Naive B cell (primary cell): Measurements from ENCODE around the gene BPIFA1. TPM values are rescaled to one million over a fixed set of nuclear protein-coding genes. Genes with fewer than 3 reads are reported as not detected.

Experiments used
- ATAC-seq, 2 donors: fragments of 150-1000 bp; cut with Tn5 transposase; 2 replicates each; pipeline ENCODE4 v1.10.0; 2021; ENCODE audit warnings: low read depth in 2 of 2, mild to moderate bottlenecking in 2 of 2, moderate library complexity in 2 of 2
- DNase-seq: peaks from one replicate; pipeline ENCODE4 v3.0.0; 2022
- H3K27ac Mint-ChIP-seq, 6 donors: one replicate each; pipeline ENCODE4 v1.8.0; 2020 to 2022; ENCODE audit warnings: mild to moderate bottlenecking in 6 of 6, mixed read lengths in 6 of 6, moderate library complexity in 5 of 6, inconsistent platforms in 2 of 6
- H3K27me3 Mint-ChIP-seq, 3 donors: one replicate each; pipeline ENCODE4 v1.8.0; 2021 to 2022; ENCODE audit warnings: mixed read lengths in 3 of 3, mild to moderate bottlenecking in 1 of 3
- H3K36me3 Mint-ChIP-seq, 2 donors: one replicate each; pipeline ENCODE4 v1.8.0; 2020 to 2022; ENCODE audit warnings: mixed read lengths in 2 of 2, inconsistent platforms in 1 of 2, mild to moderate bottlenecking in 1 of 2
- H3K4me1 Mint-ChIP-seq, 3 donors: one replicate each; pipeline ENCODE4 v1.8.0; 2020 to 2022; ENCODE audit warnings: mixed read lengths in 3 of 3, inconsistent platforms in 1 of 3, mild to moderate bottlenecking in 1 of 3, moderate library complexity in 1 of 3
- H3K4me3 Mint-ChIP-seq, 8 donors: one replicate each; pipeline ENCODE4 v1.8.0; 2020 to 2022; ENCODE audit warnings: mild to moderate bottlenecking in 8 of 8, mixed read lengths in 8 of 8, moderate library complexity in 8 of 8, inconsistent platforms in 2 of 8
- H3K9me3 Mint-ChIP-seq, 7 donors: one replicate each; pipeline ENCODE4 v1.8.0; 2020 to 2022; ENCODE audit warnings: mixed read lengths in 7 of 7, mild to moderate bottlenecking in 5 of 7, inconsistent platforms in 2 of 7, moderate library complexity in 1 of 7
- polyA plus RNA-seq, 6 donors: library from polyadenylated mRNA; unstranded; fragments of 300-500 nt; fragmentation: Illumina TruSeq; gene quantifications; one replicate each; pipeline ENCODE4 v1.2.3, GENCODE V29; 2021; ENCODE audit warnings: low read depth in 6 of 6

BPIFA1 gene
- polyA plus RNA-seq, 6 donors from 2014 or later: not detected

DNA sequence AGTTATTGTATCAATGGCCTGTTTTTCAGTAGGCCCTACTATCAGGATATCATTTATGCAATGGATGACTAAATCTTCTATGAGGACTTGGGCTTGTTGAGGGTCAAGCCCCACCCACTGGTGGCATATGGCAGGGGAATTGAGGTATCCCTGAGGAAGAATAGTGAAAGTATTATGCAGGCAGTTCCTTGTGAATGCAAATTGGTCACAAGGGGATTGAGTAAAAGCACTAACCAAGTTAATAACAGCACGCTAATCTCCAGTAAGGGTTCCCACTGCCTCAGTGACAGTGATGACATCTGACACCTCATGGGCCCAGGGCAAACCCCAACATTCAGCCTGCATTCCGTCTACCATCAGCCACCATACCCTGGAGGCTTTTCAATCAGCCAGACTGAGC lies 14.9 kb downstream of the BPIFA1 start:
- DNase-seq (no peak), ATAC-seq (no peak)
- Mint-ChIP-seq H3K9me3 (peaks cover 0 to 5% (median 2%) of the 10 kb centered on the region in 7 donors), H3K4me1 (no peaks in the 10 kb centered on the region), H3K36me3 (no peaks in the 10 kb centered on the region), H3K27me3 (peaks cover 3 to 13% (median 9%) of the 10 kb centered on the region in 3 donors), H3K27ac (no peak overlapping the region), H3K4me3 (no peak overlapping the region)

DNA sequence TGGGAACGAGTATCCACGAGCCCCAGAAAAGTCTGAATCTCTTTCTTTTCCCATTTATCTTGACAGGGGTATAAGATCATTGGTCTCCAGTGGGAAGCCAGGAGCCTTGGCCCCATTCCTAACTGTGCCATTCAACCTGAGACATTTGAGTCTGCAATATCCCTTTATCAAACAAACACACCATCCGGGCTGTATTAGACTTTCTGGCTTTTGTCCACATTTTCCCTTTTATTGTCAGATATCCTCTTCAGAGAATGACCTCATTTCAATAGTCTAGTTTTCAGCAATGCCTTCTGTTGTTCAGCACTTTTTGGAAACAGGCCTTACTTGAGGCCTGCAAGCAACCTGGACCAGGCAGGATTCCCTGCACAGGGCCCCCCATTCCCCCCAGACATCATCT lies 15.7 kb downstream of the BPIFA1 start:
- peaks cover 0 to 5% (median 3%) of the 10 kb centered on the region in 7 donors for H3K9me3 Mint-ChIP-seq
- H3K4me3 Mint-ChIP-seq: no peak overlapping the region
- DNase-seq (no peak), ATAC-seq (no peak)
- no peaks in the 10 kb centered on the region for H3K4me1 Mint-ChIP-seq
- H3K36me3 Mint-ChIP-seq: no peaks in the 10 kb centered on the region
- H3K27me3 Mint-ChIP-seq: peaks cover 4 to 20% (median 17%) of the 10 kb centered on the region in 3 donors
- H3K27ac Mint-ChIP-seq: no peak overlapping the region

DNA sequence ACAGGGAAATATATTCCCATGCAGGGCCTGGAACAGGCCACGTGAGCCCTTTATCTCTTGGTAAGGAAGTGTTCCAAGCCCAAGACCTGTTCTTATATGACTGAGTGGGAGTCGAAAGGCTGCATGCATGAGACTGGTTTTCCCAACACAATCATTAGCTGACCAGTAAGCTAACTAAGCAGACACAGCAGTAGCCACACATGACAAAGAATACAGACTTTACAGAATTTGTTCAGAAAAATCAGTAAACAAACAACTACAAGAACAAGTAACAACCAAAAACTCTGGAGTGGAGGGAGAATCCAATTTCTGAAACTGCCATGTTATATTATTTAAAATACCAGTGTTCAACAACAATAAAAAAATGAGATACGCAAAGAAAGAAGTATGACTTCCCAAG lies 16.7 kb downstream of the BPIFA1 start:
- ATAC-seq (no peak), DNase-seq (no peak)
- Mint-ChIP-seq H3K27ac (no peak overlapping the region), H3K4me3 (no peak overlapping the region), H3K4me1 (no peaks in the 10 kb centered on the region), H3K27me3 (peaks cover 10 to 29% (median 17%) of the 10 kb centered on the region in 3 donors), H3K9me3 (peaks cover 0 to 5% (median 3%) of the 10 kb centered on the region in 7 donors), H3K36me3 (no peaks in the 10 kb centered on the region)

DNA sequence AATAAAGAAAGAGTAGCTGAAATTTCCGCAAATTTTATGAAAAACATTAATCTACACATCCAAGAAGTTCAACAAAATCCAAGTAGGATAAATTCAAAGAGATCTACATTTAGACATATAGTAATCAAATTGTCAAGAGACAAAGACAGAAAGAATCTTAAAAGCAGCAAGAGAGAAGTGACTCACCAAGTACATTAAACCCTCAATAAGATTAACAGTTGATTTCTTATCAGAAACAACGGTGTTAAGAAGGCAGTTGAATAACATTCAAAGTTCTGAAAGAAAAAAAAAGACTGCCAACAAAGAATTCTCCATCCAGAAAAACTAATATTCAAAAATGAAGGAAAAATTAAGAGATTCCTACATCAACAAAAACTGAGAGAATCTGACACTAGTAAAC lies 19.2 kb downstream of the BPIFA1 start:
- DNase-seq (no peak), ATAC-seq (no peak)
- H3K4me1 Mint-ChIP-seq: no peaks in the 10 kb centered on the region
- H3K9me3 Mint-ChIP-seq: peaks cover 0 to 5% (median 3%) of the 10 kb centered on the region in 7 donors
- no peak overlapping the region for H3K27ac Mint-ChIP-seq
- no peak overlapping the region for H3K4me3 Mint-ChIP-seq
- no peaks in the 10 kb centered on the region for H3K36me3 Mint-ChIP-seq
- peaks cover 16 to 29% (median 18%) of the 10 kb centered on the region in 3 donors for H3K27me3 Mint-ChIP-seq

DNA sequence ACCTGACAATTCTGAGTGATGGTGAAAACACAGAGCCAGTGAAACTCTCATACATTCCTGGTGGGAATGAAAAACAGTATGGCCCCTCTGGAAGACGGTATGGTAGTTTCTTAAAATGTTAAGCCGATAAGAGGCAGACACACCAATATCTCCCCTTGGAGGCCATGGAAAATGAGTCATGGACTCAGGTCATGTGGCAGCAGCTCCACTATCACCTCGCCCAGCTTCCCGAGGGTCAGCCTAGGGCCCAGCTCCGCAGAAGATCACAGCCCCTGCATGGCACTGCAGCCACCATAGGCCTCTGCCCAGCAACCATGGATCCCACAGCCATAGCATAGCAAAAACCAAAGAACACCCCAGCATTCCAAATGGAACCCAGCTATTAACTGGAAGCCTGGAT lies 21.4 kb downstream of the BPIFA1 start:
- H3K4me3 Mint-ChIP-seq: no peak overlapping the region
- H3K27me3 Mint-ChIP-seq: peaks cover 26 to 44% (median 28%) of the 10 kb centered on the region in 3 donors
- ATAC-seq (no peak), DNase-seq (no peak)
- peaks cover 0 to 7% (median 4%) of the 10 kb centered on the region in 7 donors for H3K9me3 Mint-ChIP-seq
- H3K36me3 Mint-ChIP-seq: no peaks in the 10 kb centered on the region
- peaks cover 0 to 4% (median 0%) of the 10 kb centered on the region in 3 donors for H3K4me1 Mint-ChIP-seq
- no peak overlapping the region for H3K27ac Mint-ChIP-seq

DNA sequence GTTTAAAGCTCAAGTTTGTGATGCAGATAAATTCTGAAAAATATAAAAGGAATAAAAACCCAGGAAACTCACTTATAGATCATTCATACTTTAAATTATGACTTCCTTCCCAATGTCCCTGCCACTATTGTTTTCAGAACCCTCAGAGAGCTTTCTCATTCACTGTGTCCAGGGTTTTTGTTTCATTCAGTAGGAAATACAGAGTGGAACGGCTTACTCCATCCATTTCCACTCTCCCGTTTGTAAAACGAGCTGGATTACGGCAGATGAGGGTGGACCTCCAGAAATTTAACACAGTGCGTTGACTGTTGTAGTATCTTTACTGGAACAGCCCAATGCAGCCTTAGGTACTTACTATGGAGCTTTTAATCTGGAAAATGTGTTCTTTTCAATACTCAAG lies 23.6 kb downstream of the BPIFA1 start:
- Mint-ChIP-seq H3K36me3 (no peaks in the 10 kb centered on the region), H3K27me3 (peaks cover 29 to 45% (median 34%) of the 10 kb centered on the region in 3 donors), H3K27ac (no peak overlapping the region), H3K4me3 (no peak overlapping the region), H3K4me1 (peaks cover 0 to 4% (median 0%) of the 10 kb centered on the region in 3 donors), H3K9me3 (peaks cover 0 to 7% (median 1%) of the 10 kb centered on the region in 7 donors)
- DNase-seq: no peak
- ATAC-seq: no peak

DNA sequence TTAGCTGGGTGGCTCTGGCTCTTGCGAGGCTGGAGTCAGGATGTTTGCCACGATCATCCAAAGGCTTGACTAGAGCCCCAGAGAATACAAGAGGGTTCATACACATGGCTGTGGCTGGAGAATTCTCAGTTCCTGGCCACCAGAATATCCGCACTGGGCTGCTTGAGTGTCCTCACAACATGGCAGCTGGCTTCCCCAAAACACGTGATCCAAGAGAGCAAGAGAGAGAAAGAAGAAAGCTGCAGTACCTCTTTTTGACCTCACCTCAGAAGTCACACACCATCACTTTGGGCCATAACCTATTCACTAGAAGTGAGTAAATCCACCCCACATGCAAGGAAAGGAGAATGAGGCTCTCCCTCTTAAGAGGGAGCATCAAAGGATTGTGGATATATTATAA lies 25.7 kb downstream of the BPIFA1 start:
- Mint-ChIP-seq H3K36me3 (no peaks in the 10 kb centered on the region), H3K4me1 (peaks cover 0 to 4% (median 0%) of the 10 kb centered on the region in 3 donors), H3K27ac (no peak overlapping the region), H3K9me3 (peaks cover 0 to 10% (median 2%) of the 10 kb centered on the region in 7 donors), H3K4me3 (no peak overlapping the region), H3K27me3 (peaks cover 23 to 35% (median 33%) of the 10 kb centered on the region in 3 donors)
- DNase-seq (no peak), ATAC-seq (no peak)

DNA sequence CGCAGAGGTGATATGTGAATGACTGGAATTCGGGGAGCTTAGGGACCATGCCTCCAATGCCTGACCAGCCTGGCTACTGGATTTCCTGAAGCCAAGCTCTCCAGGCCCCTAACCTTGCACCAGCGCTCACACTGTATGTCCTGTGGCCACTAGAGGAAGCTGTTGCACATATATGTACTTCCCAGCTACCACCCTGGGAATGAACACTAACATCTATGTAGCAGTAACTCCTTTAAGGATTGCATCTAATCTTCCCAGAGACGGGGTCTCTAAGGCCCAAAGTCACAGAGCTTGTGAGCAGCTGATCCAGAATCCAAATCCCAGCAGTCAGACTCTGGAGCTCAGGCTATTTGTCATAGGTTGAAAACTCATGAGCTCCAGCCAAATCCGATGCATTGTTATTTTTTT lies 26.9 kb downstream of the BPIFA1 start:
- ATAC-seq (no peak), DNase-seq (no peak)
- Mint-ChIP-seq H3K9me3 (peaks cover 0 to 10% (median 3%) of the 10 kb centered on the region in 7 donors), H3K36me3 (no peaks in the 10 kb centered on the region), H3K27me3 (peaks cover 24 to 32% (median 27%) of the 10 kb centered on the region in 3 donors), H3K27ac (no peak overlapping the region), H3K4me1 (peaks cover 0 to 4% (median 0%) of the 10 kb centered on the region in 3 donors), H3K4me3 (no peak overlapping the region)

DNA sequence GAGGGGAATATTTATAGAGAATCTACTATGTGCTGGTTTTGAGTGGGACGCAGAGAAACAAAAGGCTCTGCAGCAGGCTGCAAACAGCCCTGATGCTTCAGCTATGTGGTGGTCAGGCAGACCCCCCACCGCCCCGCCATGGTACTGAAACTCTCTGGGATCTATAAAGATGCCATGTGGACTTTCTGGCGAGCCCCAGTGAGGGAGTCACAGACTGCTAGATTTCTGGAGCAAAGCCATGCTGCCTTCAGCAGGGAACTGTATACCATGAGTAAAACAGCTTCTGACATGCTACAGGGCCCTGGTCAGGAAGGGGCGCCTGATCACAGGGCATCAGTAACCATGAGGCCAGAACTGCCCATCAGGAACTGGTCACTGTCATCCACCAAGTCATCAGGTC lies 28.0 kb downstream of the BPIFA1 start:
- Mint-ChIP-seq H3K36me3 (no peaks in the 10 kb centered on the region), H3K4me3 (no peak overlapping the region), H3K27me3 (peaks cover 27 to 43% (median 31%) of the 10 kb centered on the region in 3 donors), H3K9me3 (peaks cover 0 to 10% (median 3%) of the 10 kb centered on the region in 7 donors), H3K27ac (no peak overlapping the region), H3K4me1 (peaks cover 0 to 4% (median 0%) of the 10 kb centered on the region in 3 donors)
- DNase-seq (no peak), ATAC-seq (no peak)

DNA sequence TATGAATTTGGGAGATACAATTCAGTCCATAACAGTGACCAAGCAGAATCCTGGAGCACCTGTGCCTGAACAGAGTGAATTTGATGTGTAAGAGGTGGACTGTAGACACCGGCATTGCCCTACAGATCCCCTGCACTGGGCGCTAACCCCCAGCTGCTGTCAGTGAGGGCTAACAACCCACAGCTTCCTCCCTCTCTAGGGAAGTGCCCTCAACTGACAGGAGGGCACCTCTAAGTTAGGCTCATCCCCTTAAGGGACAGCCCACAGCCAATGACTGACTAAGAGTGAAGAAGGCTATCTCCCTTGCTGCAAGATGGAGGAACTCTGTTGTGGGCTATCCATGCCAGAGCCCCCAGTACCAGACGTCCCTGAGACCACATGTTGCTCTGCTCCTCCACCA lies 31.9 kb downstream of the BPIFA1 start:
- H3K27ac Mint-ChIP-seq: peak overlapping the region in 1 of 6 donors; percentile 67
- H3K36me3 Mint-ChIP-seq: no peaks in the 10 kb centered on the region
- H3K9me3 Mint-ChIP-seq: peaks cover 0 to 10% (median 2%) of the 10 kb centered on the region in 7 donors
- H3K27me3 Mint-ChIP-seq: peaks cover 3 to 40% (median 37%) of the 10 kb centered on the region in 3 donors
- DNase-seq (no peak), ATAC-seq (no peak)
- no peak overlapping the region for H3K4me3 Mint-ChIP-seq
- no peaks in the 10 kb centered on the region for H3K4me1 Mint-ChIP-seq

DNA sequence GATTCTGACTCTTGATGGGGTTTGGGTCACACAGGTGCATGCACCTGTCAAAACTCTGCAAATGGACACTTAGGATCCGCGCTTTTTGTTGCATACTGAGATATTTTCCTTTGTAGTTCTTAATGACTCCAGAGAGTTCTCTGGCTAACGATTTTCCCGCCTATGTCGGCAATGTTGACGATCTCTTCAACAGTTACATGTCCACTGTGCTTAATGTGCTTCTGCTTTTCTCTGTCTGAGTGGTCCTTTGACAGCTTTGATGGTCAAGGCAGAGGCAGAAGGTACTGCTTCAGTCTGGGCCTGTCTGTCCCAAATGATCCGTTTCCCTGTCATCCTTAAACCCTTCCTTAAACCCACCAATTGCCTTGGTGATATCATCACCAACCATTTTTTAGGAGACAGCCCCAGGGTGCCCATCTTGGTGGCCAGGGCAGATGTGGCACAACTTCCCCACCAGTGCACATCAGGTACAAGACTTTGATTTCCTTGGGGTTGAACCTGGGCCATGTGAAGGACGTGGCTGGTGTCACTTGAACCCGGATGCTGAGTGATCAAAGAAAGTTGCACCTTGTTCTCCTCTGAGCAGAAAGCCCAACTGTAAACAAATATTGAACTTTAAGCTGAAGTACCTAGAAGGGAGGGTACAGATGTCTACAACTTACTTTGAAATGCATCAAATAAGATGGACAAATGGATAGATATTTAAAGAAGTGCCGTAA lies 36.5 kb downstream of the BPIFA1 start:
- Mint-ChIP-seq H3K4me3 (no peak overlapping the region), H3K9me3 (no peaks in the 10 kb centered on the region), H3K27ac (no peak overlapping the region), H3K36me3 (no peaks in the 10 kb centered on the region), H3K4me1 (no peaks in the 10 kb centered on the region), H3K27me3 (peaks cover 4 to 43% (median 36%) of the 10 kb centered on the region in 3 donors)
- ATAC-seq (no peak), DNase-seq (no peak)

DNA sequence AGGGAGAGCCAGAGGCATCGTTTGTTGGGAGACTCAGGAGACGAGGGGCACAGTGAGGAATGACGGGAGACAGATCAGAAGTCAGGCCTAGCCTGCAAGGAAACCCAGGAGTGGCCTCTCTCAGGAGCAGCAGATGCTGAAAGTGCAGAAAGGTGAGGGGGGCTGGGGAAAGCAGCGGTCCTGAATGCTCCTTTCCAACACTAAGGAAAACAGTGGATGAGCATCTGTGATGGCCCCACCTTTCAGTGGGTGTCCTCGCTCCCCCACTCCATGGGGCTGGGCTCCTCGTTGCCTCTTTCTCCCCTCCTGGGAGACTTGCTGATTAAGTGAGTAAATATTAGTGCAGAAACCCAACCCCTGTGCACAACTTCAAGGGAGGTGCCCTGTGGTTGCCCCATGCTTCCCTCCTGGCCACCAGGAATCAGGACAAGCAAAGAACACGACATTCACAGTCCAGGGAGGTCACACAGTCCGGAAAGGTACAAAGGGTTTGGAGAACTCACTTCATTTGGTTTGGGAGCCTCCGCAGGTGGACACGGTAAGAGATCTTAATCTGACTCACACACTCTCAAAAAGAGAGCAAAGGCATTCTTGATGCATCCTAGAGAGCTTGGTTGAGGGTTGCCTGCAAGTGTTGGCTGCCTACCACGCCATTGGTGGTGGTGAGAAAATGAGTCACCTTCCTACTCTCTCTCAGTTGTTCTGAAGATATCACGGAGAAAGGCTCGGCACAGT lies 37.5 kb downstream of the BPIFA1 start:
- DNase-seq (no peak), ATAC-seq (no peak)
- Mint-ChIP-seq H3K36me3 (no peaks in the 10 kb centered on the region), H3K27ac (no peak overlapping the region), H3K9me3 (no peaks in the 10 kb centered on the region), H3K4me1 (no peaks in the 10 kb centered on the region), H3K4me3 (peak overlapping the region in 1 of 8 donors; percentile 51), H3K27me3 (peaks cover 4 to 42% (median 37%) of the 10 kb centered on the region in 3 donors)

DNA sequence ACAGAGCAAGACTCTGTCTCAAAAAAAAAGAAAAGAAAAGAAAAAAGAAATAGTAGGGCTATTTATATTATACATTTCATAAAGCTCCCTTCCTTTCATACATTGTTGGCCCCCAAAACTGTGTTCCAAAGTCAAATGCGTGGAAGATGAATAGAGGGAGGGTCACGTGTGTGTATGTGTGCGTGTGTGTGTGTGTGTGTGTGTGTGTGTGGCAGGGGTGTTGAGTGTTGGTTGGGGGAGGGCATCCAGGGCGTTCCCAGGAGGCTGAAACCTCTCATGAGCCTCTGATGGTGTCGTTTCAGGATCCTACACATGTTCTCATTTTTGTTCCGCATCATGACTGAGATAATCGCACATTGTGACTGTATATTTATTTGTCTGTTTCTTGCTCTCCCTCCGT lies 39.4 kb downstream of the BPIFA1 start:
- DNase-seq (no peak), ATAC-seq (no peak)
- no peaks in the 10 kb centered on the region for H3K9me3 Mint-ChIP-seq
- H3K36me3 Mint-ChIP-seq: no peaks in the 10 kb centered on the region
- no peaks in the 10 kb centered on the region for H3K4me1 Mint-ChIP-seq
- peaks cover 12 to 48% (median 39%) of the 10 kb centered on the region in 3 donors for H3K27me3 Mint-ChIP-seq
- peak overlapping the region in 1 of 8 donors; percentile 75 for H3K4me3 Mint-ChIP-seq
- peak overlapping the region in 1 of 6 donors; percentile 88 for H3K27ac Mint-ChIP-seq

DNA sequence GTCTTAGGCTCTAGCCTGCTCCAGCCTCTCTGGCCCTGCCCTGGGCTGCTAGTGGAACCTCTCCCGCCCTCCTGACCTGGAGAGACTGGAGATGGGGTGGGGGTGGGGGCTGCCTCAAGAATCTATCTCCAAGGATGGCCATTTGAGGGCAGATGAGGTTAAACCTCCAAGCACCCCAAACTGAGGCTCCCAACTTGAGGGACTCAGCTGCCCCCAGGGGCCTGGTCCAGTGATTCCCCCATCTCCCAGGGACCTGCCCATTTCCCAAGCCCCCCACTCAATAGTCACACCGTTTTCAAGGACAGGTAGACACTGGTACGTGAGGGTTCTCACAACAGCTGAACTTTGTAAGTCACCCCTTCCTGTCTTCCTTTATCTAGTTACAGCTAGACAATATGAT lies 40.1 kb downstream of the BPIFA1 start:
- Mint-ChIP-seq H3K27me3 (peaks cover 12 to 47% (median 45%) of the 10 kb centered on the region in 3 donors), H3K27ac (peak overlapping the region in 1 of 6 donors; percentile 58), H3K9me3 (no peaks in the 10 kb centered on the region), H3K4me3 (no peak overlapping the region), H3K36me3 (no peaks in the 10 kb centered on the region), H3K4me1 (no peaks in the 10 kb centered on the region)
- ATAC-seq: no peak
- DNase-seq: no peak
